IPS DF 19.7 (cell line): ENCODE data around the gene NUP98.

Experiments used
- DNase-seq: peaks from one replicate; pipeline ENCODE4 v3.0.0-alpha.2; 2013; ENCODE audit warnings: low read depth, low spot score

Gene NUP98

DNA sequence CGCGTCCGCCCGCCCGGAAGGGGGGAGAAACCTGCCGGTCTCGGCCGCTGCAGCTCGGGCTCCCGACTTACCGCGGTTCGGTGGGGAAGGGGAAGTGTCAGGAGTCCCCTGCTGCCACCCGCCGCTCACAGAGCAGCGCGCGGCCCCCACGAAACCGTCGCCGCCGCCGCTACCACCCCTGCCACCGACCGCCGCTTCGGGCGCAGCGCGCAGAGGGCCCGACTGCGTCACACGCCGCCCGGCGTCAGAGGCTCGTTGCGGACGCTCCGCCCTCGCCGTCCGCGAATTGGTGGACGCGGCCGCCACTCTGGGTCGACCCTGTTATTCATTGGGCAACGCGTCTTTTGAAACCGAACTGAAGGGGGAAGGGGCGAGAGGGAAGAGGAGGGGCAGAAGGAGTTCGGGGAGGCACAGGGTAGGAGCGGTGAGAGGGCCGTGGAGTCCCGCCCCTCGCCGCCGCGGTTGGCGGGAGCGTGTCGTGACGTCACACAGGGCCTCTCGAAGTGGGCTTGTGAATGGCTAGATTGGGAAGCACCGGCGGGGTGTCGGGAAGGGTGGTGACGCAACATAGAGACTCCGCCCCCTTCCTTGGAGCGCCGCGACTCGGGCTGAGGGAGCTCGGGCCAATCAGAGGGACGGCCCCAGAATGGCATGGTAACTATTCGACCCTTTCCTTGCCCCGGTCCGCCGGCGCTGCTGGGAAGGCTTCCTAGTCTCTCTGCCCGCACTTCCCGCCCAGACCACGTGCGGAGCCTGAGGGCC is at the start of gene NUP98:
TSS of gene NUP98 (minus strand) at position 226 of the 762 bp plus-strand sequence. CDS start 15,437 bp downstream, outside the sequence.
- peak; percentile 98 for DNase-seq

DNA sequence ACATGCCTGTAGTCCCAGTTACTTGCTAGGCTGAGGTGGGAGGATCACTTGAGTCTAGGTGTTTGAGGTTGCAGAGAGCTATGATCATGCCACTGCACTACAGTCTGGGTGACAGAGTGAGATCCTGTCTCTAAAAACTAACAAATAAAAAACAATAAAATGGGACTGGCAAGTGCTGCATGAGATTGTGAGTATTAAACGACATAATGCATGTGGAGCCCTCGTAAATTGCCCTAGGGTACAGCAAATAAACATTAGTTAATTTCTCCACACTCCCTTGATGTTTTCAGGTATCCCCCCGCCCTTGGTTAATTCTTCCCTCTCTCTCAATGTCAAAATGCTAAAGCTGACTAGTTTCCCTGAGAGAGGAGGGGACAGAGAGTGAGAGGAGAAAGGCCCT is 48.3 kb upstream of the NUP98 start:
- no peak for DNase-seq

DNA sequence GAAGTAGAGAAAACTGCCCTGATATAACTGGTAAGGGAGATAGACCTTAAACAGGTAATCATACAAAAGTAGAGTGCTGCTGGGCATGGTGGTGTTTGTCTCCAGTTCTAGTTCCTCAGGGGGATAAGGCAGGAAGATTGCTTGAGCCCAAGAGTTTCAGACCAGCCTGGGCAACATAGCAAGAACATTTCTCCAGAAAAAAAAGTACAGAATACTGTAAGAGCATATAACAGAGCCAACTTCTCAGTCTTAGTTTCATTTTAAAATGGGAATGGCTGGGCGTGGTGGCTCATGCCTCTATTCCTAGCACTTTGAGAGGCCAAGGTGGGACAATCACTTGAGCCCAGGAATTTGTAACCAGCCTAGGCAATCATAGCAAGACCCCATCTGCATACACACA is 47.9 kb upstream of the NUP98 start:
- DNase-seq: no peak

DNA sequence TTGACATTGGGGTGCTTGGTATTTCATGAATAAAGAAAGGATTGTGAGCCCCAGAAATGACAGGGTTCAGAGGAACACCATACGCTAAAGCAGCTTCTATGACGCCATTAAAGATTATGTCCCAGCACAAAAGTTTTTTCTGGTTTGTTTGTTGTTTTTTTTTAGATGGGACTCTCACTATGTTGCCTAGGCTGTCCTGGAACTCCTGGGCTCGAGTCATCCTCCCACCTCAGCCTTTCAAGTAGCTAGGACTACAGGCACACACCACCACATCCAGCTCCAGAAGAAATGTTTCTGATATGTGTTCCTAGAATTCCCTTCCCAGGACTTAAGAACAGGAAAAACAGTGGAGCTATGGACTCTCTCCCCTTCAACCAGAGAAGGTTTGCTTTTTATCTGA is 46.0 kb upstream of the NUP98 start:
- DNase-seq: no peak

DNA sequence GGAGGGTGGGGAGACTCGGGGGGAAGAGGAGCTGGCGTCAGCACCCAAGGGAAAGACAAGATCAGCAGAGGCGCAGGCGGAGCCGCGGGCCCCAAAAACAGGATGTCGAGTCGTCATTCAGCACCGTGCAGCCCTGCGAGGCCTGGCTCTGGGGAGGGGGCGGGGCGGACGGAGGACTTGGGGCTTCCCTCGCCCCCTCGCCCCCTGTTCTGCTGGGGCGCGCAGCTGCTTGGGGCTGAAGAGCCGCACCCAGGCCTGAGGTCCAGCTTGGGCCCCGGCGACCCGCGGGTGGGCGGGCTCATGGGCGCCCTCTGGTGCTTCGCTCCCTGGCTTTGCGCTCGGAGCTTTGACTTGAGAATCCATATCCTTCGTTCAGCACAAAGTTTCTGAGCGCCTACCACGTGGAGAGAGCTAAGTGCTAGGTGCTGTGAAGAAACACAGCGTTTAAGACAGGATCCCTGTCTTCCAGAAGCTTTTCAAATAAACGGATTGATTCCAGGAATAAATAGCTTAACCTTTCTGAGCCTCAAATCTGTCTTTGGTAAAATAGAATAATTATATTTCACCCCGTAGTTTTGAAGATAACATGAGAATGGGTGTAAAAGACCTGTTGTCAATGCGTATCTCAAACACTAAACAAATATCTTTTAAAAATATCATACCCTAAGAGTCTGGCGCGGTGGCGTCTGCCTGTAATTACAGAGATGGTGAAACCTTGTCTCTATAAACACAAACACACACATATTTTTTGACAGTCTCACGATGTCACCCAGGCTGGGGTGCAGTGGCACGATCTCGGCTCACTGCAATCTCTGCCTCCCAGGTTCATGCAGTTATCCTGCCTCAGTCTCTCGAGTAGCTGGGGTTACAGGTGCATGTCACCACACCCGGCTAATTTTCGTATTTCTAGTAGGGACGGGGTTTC is 44.3 kb upstream of the NUP98 start:
- no peak for DNase-seq

DNA sequence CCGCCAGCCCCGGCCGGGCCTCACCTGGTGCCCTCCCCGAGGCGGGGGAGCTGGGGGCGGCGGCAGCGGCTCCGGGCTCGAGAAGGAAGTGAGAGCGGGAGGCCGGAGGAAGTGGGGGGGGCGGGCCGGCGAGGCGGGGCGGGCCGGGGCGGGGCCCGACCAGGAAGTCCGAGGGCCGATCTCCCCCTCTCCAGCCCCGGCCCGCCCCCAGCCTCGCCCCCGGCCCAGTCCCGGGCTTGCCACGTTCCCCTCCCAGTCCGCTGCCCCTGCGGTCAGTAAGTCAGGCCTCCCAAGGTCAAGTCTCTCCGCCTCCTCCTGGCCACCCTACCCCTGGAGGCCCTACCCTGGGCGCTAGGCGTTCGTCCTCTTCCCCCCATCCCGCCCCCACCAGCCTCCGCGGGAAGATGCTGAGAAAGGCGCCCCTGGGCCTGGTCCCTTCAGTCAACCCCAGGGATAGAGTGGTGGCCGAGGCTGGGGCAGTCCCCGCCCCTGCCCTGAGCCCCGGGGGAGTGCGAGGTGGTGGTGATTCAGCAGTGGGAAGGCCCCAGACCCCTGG is 43.6 kb upstream of the NUP98 start, which contains the start of gene RHOG:
TSS of gene RHOG (minus strand) at position 90 of the 556 bp plus-strand sequence. CDS start 12,821 bp downstream, outside the sequence.
- DNase-seq: no peak

DNA sequence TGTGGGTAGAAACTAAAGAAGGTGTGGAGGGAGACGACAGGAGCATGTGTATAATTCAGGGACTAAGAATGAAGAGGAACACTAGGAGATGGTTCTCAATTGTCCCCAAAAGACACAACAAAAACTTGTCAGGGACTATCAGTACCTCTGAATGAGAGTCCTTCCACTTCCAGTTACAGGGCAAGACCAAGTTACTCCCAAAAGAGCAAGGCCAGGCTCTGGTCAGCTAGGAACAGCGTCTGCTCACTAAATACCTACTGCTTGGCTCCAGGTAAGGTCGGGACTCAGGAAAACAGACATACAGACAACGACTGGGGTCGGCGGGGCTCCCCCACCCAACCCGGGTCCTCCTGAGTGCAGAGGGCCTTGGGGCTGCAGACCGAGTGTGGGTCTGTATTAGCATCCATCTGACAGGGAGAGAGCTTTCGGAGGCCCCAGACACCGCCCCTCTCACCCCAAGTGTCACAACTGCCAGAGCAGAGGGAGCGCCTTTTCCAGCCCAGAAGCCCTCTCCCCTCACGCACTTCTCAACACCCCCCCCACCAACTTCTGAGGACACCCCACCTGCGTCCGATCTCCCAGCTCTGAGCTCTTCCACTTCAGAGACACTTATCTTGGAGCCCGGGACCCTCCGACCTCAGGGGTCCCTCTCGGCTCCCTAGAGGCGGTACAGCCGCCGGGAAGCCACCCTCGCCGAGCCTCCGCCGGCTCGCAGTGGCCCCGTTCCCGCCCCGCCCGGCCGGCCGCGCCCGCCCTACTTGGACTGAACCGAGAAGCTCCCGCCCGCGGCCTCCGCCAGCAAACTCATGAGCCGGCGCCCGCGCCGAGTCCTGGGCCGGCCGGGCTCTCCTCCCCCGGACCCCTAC is 42.9 kb upstream of the NUP98 start:
- no peak for DNase-seq

DNA sequence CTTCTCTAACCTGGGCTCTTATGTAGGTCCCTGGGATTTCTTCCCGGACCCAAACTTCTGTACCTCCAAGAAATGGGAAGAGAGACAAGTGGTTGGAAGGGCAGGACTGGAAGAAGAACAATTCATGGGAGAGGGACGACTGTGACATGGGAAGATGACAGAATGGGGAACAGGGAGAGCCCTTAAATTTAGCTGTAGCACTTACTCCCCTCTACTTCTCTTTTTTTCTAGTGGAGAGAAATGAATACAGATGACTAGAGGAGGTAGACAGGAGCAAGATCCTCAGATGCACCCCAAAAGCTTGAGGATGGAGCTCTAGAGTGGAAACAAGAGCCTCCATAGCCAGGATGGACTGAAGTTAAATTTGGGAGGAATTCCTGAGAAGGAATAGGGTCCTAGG is 41.1 kb upstream of the NUP98 start:
- DNase-seq: no peak

DNA sequence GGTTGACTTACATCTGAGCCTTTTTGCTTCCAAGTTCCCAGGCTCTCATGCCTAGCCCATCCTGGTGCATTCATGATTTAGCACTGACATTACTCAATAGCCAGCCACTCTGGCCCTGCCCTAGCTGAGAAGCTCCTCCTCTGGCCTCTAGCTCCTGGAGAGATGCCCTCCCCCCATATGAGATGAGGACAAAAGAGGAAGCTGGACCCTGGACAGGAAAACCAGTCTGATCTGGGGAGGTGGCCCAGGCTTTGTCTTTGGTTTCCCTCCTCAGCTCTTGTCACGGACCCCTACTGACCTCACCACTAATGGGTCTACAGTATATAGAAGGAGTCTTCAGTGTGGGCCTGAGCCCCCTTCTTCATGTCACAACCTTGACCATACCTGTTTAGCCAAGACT is 40.4 kb upstream of the NUP98 start:
- DNase-seq: no peak

DNA sequence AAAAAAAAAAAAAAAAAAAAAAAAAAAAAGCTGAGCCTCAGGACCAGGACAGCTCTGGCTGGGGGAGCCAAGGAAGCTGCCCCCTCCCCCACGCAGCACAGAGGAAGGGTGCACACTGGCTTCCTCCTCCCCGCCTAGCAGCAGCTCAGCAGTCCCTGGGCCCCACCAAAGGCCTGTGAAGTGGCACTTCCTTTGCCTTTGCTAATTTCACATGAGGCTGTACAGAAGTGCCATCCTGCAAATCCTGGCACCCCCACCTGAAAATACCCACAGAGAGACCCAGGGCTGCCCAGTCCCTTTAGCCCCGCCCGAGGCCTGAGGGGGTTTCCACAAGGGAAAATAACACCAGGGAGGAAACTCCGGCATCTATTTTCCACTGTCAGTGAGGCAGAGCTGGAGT is 39.5 kb upstream of the NUP98 start:
- DNase-seq: no peak

DNA sequence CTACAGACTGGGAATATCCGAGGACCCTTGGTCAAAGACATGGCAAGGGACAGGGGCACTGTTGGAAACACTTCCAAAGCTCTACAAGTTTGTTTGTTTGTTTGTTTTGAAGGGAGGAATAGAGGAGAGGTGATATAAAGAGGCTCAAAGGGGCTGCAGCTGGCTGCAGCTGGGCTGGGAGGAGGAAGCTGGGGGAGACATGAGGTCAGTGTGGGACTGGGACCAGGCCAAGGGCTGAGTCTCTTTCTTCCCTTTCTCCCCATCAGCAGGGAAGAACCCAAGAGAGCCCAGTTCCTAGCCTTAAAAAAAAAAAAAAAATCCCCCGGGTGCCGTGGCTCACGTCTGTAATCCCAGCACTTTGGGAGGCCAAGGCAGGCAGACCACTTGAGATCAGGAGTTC is 38.4 kb upstream of the NUP98 start:
- DNase-seq: no peak

DNA sequence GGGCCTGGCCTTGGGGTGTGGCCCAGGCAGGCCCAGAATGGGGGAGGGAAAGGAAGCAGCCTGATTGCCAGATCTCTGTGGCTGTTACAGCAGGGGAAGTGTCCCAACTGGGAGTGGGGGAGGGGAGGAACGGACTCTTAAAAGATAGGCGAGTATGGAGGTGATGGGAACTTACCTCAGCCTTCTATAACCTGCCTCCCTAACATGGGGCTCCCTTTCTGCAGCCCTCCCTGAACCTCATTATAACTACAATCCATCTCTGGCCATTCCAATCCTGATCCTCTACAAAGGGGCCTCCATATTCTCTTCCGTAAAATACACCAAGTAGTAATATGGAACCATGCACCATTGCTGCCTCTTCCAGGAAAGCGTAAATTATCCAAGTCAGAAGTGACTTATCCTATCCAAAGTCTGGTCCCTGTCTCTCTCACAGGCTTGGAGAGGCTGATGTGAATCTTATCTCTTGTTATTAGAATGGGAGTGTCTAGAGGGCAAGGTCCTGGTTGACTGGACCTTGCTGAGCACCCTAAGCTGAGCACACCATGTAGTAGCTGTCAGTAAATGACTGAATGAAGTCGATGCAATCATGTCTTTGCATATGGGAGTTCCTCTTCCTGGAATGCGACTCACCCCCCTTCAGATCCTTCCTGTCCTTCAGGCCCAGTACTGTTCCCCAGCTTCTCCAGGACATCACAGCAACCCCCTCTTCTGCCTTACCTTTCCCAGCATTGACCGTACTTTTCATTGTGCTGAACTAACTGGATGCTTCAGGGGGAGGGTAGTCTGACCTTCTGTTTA is 37.5 kb upstream of the NUP98 start:
- no peak for DNase-seq

DNA sequence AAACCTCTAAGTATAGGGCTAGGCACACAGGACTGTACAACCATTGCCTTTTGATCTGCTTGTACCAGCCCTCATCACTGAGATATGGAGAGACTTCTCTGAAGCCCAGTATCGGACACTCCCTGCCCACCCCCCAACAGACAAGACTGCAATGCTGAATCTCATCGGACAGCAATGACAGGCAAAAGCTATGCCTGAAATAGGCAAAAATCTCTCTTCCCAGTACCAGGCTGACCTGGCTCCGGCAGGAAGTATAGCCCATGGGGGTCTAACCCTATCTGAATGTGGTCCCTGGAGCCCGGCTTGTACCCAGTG is 37.0 kb upstream of the NUP98 start:
- DNase-seq: no peak

DNA sequence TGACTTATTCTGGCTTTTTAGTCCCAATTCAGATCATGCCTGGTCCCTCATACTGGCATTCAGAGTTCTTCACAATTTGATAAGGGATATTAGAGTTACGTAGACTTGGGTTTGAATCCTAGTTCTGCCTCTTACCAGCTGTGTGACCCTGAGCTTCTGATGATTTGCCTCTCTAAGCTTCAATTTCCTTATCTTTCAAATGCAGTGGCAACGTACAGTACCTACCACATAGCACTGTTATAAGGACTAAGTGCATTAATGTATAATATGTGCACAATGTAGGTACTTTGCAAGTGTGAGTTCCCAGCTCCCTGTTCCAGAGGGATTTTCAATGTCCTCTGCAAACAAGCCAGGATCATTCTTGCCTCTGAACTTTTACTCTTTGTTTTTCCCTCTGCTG is 36.1 kb upstream of the NUP98 start:
- DNase-seq: no peak

DNA sequence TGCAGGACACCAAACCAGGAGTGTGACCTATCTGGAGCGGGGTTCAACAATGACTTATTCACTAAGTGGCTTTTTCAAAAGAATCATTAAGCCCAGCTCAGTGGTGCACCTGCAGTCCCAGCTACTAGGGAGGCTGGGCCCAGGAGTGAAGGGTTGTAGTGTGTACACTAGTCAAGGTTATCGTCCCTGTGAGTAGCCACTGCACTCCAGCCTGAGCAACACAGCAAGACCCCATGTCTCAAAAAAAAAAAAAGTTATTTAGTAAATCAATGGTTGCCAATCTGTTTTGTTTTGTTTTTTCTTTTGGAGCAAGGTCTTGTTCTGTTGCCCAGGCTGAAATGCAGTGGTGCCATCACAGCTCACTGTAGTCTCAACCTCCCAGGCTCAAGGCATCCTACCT is 35.5 kb upstream of the NUP98 start:
- DNase-seq: no peak

DNA sequence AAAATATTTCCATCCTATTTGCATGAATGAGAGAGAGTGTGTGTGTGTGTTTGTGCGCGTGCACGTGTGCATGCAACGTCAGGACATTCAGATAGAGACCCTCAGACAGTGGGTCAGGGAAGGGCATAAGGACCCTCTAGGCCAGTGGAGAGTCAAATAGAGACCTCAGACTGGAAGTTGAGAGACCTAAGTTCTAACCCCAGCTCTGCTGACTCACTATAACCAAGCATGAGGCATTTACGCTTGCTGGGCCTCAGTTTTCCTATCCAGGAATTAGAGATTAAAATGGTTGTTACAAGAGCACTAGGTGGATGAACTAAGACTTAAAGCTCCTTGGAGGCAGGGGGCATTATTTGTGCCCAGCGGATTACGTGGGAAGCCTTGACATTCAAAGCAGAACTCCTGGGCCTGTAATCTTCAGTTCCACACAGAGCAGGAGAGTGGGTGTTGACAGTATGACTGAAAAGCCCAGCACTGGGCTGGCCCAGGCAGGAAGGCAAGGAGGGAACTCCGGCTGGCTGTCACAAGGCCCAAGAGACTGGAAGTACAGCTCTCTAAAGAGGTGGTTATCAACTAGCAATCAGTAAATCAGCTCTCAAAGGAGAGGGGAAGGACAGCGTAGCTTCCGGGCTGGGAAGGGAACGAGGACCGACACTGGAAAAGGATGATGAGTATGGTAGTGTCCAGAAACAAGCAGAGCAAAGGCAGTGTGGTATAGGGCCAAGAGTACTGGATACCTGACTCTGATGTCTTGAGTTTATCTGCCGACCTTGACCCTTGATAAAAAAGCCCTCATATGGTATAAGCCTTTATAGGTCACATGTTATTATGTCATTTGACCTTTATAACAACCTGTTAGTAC is 34.3 kb upstream of the NUP98 start:
- DNase-seq: no peak

DNA sequence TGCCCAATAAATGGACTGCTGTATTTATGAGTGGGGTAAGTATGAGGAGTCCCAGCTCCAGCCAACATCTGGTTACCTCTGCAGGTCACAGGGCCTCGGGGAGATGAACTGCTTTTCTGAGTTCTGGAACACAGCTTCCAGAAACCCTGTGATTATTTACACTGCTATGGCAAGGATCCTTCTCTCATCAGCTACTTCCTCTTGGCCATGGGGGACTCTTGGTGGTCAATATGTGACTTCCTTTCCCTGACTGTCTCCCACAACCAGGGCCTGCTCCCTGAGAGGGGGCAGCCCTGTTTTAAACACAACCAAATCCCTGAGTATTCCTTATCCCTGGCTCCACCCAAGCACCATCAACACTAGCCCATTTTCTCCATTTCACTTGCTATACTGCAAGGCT is 33.4 kb upstream of the NUP98 start:
- DNase-seq: no peak

DNA sequence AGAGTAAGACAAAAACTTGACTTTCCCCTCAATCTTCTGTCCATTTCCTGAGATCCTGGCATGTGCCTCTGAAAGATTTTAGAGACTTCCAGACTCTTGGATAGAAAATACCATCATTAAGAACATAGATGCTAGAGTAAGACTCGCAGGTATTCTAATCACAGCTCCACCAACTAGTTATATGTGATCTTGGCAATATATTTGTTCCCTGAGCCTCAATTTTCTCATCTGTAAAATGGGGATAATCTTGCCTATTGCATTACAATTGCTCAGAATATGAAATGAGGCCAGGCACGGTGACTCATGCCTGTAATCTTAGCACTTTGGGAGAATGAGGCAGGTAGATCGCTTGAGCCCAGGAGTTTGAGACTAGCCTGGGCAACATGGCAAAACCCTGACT is 32.7 kb upstream of the NUP98 start:
- DNase-seq: no peak

DNA sequence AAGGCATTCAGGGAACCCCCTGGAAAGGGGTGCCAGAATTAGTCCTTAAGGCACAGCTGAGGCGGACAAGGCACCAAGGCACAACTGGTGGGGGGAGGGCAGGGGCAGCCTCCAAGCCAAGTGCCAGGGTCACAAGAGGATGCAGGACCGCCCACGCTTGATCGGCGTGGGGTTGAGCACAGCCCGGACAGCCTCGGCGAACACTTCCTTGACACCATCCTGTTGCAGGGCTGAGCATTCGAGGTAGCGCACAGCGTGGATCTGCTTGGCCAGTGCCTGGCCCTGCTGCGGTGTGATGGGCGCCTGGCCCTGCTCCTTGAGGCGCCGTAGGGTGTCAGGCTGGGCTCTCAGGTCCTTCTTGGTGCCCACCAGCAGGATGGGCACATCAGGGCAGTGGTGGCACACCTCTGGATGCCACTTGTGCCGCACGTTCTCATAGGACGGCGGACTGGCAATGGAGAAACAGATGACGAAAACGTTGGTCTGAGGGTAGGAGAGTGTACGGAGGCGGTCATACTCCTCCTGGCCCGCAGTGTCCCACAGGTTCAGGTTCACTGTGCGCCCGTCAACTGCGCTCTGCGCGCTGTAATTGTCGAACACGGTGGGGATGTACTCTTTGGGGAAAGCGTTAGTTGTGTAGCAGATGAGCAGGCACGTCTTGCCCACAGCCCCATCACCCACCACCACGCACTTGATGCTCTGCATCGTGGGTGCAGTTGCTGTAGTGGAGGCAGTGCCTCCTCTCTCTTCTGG is 30.3 kb upstream of the NUP98 start:
- DNase-seq: no peak
